NCI-H2227 (cell line): Measurements from ENCODE around the gene PDE7B.

ENCODE experiments used
- DNase-seq: peaks from one replicate; lab custom pipeline; 2025; ENCODE audit not compliant: unreplicated experiment; lab: John Stamatoyannopoulos, UW

The PDE7B gene

GRCh38 chr6:136173519-136174507, 322.3 kb downstream of the PDE7B start:
- DNase-seq: no peak

- no peak for DNase-seq
These were observed 323.0 kb downstream of the PDE7B start for GRCh38 chr6:136174510-136174909.

GRCh38 chr6:136175873-136176272, 324.4 kb downstream of the PDE7B start:
- DNase-seq: no peak

- no peak for DNase-seq
These were observed 327.2 kb downstream of the PDE7B start for GRCh38 chr6:136178749-136179148.

GRCh38 chr6:136180704-136181511, 329.4 kb downstream of the PDE7B start:
- DNase-seq: no peak

GRCh38 chr6:136181512-136181833, 330.0 kb downstream of the PDE7B start:
- DNase-seq: no peak

GRCh38 chr6:136181861-136182260, 330.4 kb downstream of the PDE7B start:
- no peak for DNase-seq

GRCh38 chr6:136184738-136185137, 333.2 kb downstream of the PDE7B start:
- DNase-seq: no peak

- DNase-seq: no peak
These were observed 334.9 kb downstream of the PDE7B start for GRCh38 chr6:136186363-136186762.

- DNase-seq: peak; percentile 9
These were observed 337.0 kb downstream of the PDE7B start for GRCh38 chr6:136188486-136188885.

GRCh38 chr6:136189104-136189503, 337.6 kb downstream of the PDE7B start:
- DNase-seq: no peak

- no peak for DNase-seq
These were observed 340.3 kb downstream of the PDE7B start for GRCh38 chr6:136191606-136192312.

GRCh38 chr6:136192902-136193301, 341.4 kb downstream of the PDE7B start:
- no peak for DNase-seq

- DNase-seq: no peak
These were observed 350.2 kb downstream of the PDE7B start for GRCh38 chr6:136201732-136202131.

GRCh38 chr6:136208783-136209182, 357.3 kb downstream of the PDE7B start:
- no peak for DNase-seq

GRCh38 chr6:136209496-136209895, 358.0 kb downstream of the PDE7B start:
- no peak for DNase-seq

- DNase-seq: no peak
These were observed 359.1 kb downstream of the PDE7B start for GRCh38 chr6:136210398-136211165.

GRCh38 chr6:136212608-136213007, 361.1 kb downstream of the PDE7B start:
- DNase-seq: no peak

- DNase-seq: no peak
These were observed 361.6 kb downstream of the PDE7B start for GRCh38 chr6:136213012-136213539.

GRCh38 chr6:136213853-136214252, 362.4 kb downstream of the PDE7B start:
- DNase-seq: no peak
